ENCODE measurements around the gene BMP2K.

BMP2K gene

DNA sequence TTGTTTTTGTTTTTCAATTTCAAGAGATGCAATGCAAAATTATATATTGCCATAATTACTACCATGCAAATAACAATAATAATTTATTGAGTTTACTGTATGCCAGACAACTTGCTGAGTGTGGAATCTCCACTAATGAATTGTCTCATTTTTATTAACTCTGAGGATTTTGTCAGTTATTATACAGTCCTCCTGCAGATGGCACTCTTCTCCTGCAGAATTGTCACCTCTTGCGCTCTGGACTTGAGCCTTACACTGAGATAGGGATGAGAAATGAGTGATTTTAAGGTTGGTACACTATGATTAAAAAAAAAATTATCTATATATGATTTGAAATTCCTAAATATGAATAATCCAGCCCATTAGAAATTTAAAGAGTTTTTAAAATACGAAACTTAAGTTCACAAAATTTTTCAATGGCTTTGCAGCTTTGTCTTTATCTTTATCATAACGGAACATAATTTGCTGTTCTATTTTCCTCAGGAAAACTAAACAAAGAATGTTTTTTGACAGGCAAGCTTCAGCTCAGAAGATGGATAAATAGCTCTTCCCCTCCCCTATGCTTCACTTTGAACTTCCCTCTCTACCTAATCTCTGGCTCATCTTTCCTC lies 175.8 kb downstream of the BMP2K start:
- no peak overlapping the region for H3K4me3 ChIP-seq (ENCODE audit: low read depth, low read length)
- TF ChIP-seq, protein P1, sequence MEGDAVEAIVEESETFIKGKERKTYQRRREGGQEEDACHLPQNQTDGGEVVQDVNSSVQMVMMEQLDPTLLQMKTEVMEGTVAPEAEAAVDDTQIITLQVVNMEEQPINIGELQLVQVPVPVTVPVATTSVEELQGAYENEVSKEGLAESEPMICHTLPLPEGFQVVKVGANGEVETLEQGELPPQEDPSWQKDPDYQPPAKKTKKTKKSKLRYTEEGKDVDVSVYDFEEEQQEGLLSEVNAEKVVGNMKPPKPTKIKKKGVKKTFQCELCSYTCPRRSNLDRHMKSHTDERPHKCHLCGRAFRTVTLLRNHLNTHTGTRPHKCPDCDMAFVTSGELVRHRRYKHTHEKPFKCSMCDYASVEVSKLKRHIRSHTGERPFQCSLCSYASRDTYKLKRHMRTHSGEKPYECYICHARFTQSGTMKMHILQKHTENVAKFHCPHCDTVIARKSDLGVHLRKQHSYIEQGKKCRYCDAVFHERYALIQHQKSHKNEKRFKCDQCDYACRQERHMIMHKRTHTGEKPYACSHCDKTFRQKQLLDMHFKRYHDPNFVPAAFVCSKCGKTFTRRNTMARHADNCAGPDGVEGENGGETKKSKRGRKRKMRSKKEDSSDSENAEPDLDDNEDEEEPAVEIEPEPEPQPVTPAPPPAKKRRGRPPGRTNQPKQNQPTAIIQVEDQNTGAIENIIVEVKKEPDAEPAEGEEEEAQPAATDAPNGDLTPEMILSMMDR (IDR thresholded peaks at IDR 0.05; ENCODE audit: insufficient read depth, low read length, missing control alignments), result peak; percentile 60
- DNase-seq (ENCODE audit: low read depth, low spot score), result no peak
- ChIA-PET POLR2A (no interaction called here), CTCF (interaction anchor here (0.7 to 4.4 kb wide), 24 partner anchors 9 to 1410 kb away, joined by 3 to 36 read pairs (median 6); partner anchors contain the start of gene PAQR3)

DNA sequence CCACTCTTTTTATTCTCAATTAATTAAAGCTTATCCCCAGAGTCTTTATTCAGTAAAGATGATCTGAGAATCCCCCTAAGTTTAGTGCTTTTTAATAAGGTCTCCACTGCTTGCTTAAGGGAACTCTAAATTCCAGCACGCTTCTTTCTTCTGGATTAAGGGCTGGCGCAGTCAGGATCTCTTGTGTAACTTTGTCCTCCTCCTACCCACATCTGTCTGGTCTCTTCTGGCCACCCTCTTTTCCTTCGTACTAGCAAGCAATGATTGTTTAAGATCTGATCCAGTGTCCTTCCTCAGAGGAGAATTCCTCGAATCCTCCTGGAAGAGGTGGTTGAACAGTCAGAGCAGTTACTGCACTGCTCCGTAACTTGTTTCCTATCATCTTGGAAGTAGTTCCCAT lies 177.1 kb downstream of the BMP2K start:
- no peak for DNase-seq (ENCODE audit: low read depth, low spot score)
- CTCF ChIA-PET, result interaction anchor here (0.8 to 4.4 kb wide), 21 partner anchors 10 to 1409 kb away, joined by 3 to 36 read pairs (median 6); partner anchors contain the start of gene PAQR3
- no peak overlapping the region for H3K4me3 ChIP-seq (ENCODE audit: low read depth, low read length)
- POLR2A ChIA-PET, result no interaction called here
- TF ChIP-seq, protein P1 (IDR thresholded peaks at IDR 0.05; ENCODE audit: insufficient read depth, low read length, missing control alignments), result no peak

DNA sequence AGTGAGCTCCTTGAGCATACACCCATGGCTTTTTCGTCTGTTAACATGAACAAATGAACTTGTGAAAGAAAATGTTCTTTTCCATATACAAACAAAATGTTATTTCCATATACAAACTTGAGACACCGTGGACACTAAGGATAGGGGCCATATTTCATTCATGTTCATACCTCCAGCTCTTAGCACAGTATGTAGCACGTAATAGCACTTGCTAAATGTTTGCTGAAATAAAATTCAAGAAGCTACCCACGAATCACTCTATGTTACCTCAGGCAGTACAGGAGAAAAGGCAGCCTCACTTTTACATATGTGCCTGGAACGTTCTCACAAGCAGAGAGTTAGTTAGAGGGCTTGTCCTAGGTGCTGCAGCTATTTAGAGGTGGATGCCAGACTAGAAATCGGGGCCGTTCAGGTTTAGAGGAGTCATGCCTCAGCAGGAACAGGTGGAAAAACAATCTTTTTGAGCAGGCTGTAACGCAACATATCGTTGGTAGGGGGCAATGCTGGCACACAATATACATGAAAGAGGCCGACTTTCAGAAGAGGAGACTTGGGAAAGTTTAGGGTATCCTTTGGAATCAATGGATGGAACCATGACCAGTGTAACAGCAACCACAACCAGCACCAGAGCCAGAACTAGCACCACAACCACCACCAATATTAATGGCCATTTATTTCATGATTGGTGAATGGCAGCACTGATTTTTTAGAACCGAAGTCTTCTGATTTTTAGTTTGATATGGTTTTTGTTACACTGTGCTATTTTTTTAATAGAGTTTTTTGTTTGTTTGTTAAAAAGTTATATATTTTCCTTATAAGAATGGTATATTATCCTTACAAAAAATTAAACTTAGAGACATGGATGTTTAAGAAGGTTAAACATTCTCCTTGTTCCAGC lies 177.9 kb downstream of the BMP2K start:
- TF ChIP-seq, protein P1 (IDR thresholded peaks at IDR 0.05; ENCODE audit: insufficient read depth, low read length, missing control alignments), result no peak
- CTCF ChIA-PET, result interaction anchor here (0.6 to 4.4 kb wide), 14 partner anchors 9 to 1266 kb away, joined by 3 to 36 read pairs (median 10); partner anchors contain the start of gene PAQR3
- H3K4me3 ChIP-seq (ENCODE audit: low read depth, low read length), result no peak overlapping the region
- DNase-seq (ENCODE audit: low read depth, low spot score), result no peak
- POLR2A ChIA-PET, result no interaction called here

DNA sequence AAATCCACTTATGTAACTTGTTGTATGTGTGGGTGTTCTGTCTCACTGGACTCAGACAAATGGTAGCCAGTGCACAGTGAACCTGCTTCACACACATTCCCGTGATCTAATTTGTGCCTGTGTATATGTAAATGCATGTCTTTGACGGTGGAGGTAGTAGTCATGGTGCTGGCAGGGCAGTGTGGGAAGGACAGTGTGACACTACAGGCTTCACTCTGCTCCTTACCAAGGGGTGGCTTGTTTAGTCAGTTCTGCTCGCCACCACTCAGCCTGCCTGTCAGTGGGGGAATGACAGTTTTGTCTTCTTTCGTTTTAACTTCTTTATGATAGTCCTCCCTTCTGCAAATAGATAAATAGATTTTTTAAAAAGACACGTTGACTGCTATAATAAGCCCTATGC lies 180.8 kb downstream of the BMP2K start:
- TF ChIP-seq, protein P1 (IDR thresholded peaks at IDR 0.05; ENCODE audit: insufficient read depth, low read length, missing control alignments), result no peak
- ChIA-PET POLR2A (no interaction called here), CTCF (no interaction called here)
- no peak for DNase-seq (ENCODE audit: low read depth, low spot score)
- no peak overlapping the region for H3K4me3 ChIP-seq (ENCODE audit: low read depth, low read length)

DNA sequence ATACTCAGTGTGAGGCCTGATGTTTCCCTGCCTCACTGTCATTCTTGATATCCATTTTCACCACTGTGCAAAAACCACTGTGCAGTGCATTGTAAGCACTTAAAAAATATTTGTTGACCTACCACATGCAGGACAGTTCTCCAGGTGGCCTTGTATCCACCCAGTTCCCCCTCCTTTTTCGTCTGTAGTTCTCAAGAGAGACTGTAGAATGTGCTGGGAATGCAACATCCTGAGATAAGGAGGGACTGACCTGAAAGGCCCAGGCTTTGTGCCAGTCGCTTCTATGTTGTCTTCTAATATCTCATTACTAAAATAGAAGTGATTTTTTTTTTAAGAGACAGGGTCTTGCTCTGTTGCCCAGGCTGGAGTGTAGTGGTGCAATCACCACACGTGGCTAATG lies 184.8 kb downstream of the BMP2K start:
- TF ChIP-seq, protein P1 (IDR thresholded peaks at IDR 0.05; ENCODE audit: insufficient read depth, low read length, missing control alignments), result no peak
- ChIA-PET POLR2A (no interaction called here), CTCF (no interaction called here)
- H3K4me3 ChIP-seq (ENCODE audit: low read depth, low read length), result no peak overlapping the region
- DNase-seq (ENCODE audit: low read depth, low spot score), result no peak

Measured in AG04449 (cell line).